AG04450 (cell line): Measurements from ENCODE around the gene LURAP1L. TPM values are rescaled to one million over a fixed set of nuclear protein-coding genes. Genes with fewer than 3 reads are reported as not detected.

Source experiments
- CTCF ChIA-PET: fragments of 300-600, 350-600 bp; formaldehyde crosslinking; extraction: SDS; loops from one replicate; lab custom pipeline; 2022; ENCODE audit warnings: antibody characterized with exemption, inconsistent platforms; lab: Charles Lee
- POLR2A ChIA-PET: fragments of 350-600 bp; formaldehyde crosslinking; extraction: SDS; loops from one replicate; lab custom pipeline; 2021; ENCODE audit warnings: antibody characterized with exemption, inconsistent platforms; lab: Yijun Ruan, JAX
- DNase-seq: peaks from one replicate; pipeline ENCODE4 v3.0.0-alpha.2; 2011; ENCODE audit warnings: low read depth, low spot score
- H3K27ac ChIP-seq: one replicate; pipeline ENCODE4 v1.5.1; 2012; ENCODE audit warnings: low read depth, low read length, control low read depth
- H3K27me3 ChIP-seq: one replicate; pipeline ENCODE4 v1.6.0; 2012; ENCODE audit warnings: low read length; ENCODE audit not compliant: control insufficient read depth, insufficient read depth
- H3K4me3 ChIP-seq: 2 replicates; pipeline ENCODE4 v1.5.1; 2011; ENCODE audit warnings: mild to moderate bottlenecking, low read depth, low read length, control low read depth
- H3K9me3 ChIP-seq: 2 replicates; pipeline ENCODE4 v1.5.1; 2012; ENCODE audit warnings: low read length; ENCODE audit not compliant: control insufficient read depth, insufficient read depth
- polyA plus RNA-seq: library from polyadenylated mRNA; depleted of rRNA; stranded (reverse); fragments of >200 nt; gene quantifications from 2 replicates; pipeline ENCODE4 v1.2.3, GENCODE V29; 2011
- TF ChIP-seq, protein P1 (sequence below): IDR thresholded peaks from 2 replicates; pipeline ENCODE4 v1.5.1; 2011; ENCODE audit warnings: low read depth, low read length, control low read depth, inconsistent platforms

LURAP1L gene
- polyA plus RNA-seq, 1 experiment: 51.4 TPM

GRCh38 chr9:12816656-12817101 lies 41.9 kb downstream of the LURAP1L start:
- ChIA-PET POLR2A (no interaction called here), CTCF (no interaction called here)
- no peak overlapping the region for H3K27ac ChIP-seq
- no peak for DNase-seq
- no peaks in the 10 kb centered on the region; the same call in 1 of the 2 replicates for H3K9me3 ChIP-seq
- no peaks in the 10 kb centered on the region for H3K27me3 ChIP-seq
- TF ChIP-seq, protein P1, sequence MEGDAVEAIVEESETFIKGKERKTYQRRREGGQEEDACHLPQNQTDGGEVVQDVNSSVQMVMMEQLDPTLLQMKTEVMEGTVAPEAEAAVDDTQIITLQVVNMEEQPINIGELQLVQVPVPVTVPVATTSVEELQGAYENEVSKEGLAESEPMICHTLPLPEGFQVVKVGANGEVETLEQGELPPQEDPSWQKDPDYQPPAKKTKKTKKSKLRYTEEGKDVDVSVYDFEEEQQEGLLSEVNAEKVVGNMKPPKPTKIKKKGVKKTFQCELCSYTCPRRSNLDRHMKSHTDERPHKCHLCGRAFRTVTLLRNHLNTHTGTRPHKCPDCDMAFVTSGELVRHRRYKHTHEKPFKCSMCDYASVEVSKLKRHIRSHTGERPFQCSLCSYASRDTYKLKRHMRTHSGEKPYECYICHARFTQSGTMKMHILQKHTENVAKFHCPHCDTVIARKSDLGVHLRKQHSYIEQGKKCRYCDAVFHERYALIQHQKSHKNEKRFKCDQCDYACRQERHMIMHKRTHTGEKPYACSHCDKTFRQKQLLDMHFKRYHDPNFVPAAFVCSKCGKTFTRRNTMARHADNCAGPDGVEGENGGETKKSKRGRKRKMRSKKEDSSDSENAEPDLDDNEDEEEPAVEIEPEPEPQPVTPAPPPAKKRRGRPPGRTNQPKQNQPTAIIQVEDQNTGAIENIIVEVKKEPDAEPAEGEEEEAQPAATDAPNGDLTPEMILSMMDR: no peak
- H3K4me3 ChIP-seq: no peak overlapping the region

DNA sequence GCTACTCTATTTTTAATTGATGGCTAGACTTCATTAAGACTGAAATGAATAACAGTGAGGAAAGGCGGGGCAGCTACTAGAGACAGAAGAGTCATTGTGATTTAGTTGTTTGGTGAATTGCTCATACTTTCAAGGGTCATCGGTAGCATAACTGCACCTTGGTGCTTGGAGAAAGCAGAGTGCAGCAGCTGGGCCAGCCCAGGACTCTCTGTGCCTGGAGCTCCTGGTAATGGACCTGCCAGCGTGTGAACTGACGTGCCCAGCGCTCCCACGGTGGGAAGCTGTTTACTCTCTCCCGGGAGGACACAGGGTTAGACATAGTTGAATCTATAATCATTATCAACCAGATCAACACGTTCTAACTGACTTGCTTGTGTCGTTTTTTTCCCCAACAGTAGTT lies 42.9 kb downstream of the LURAP1L start:
- ChIA-PET CTCF (interaction anchor here (0.6 to 1.9 kb wide), 8 partner anchors 11 to 285 kb away, joined by 3 to 12 read pairs (median 6); no protein-coding TSS in a partner anchor), POLR2A (interaction anchor here (1.7 kb wide), 1 partner anchor 41 kb away, joined by 10 read pairs; no protein-coding TSS in a partner anchor)
- Histone ChIP-seq H3K4me3 (no peak overlapping the region), H3K9me3 (no peaks in the 10 kb centered on the region), H3K27ac (no peak overlapping the region), H3K27me3 (no peaks in the 10 kb centered on the region)
- TF ChIP-seq, protein P1: no peak
- no peak for DNase-seq

DNA sequence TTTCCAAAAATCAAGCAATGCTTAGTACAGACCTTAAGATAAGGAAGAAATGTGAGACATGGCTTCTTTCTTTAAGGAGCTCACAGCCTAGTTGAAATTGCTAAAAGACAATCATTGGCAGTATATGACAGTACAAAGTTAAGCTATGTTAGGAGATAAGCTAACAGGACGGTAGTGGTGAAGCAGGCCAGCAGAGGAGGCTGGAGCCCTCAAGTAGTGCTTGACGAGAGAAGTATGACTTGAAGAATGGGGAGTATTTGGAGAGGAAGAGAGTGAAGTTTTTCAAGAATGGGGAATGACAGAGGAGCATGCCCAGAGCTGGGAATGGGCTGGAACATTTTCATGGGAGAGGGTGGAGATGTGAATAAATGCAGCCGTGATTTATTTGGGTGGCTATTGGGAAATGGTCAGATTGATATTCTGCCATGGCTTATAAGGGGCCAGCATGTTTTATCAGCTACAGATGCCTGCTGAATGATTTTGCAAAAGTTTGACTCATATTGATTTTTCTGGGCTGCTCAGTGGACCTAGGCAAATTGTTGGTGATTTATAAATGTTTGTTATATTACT lies 43.7 kb downstream of the LURAP1L start:
- no peak for DNase-seq
- ChIA-PET POLR2A (interaction anchor here (0.6 to 1.7 kb wide), 2 partner anchors 42 to 271 kb away, joined by 3 to 10 read pairs; no protein-coding TSS in a partner anchor), CTCF (interaction anchor here (0.6 to 1.9 kb wide), 8 partner anchors 10 to 285 kb away, joined by 3 to 12 read pairs (median 6); no protein-coding TSS in a partner anchor)
- Histone ChIP-seq H3K27me3 (no peaks in the 10 kb centered on the region), H3K9me3 (no peaks in the 10 kb centered on the region), H3K4me3 (no peak overlapping the region), H3K27ac (no peak overlapping the region)
- TF ChIP-seq, protein P1: peak; percentile 23; the same call in 1 of the 2 replicates

GRCh38 chr9:12819436-12820185 lies 44.8 kb downstream of the LURAP1L start:
- Histone ChIP-seq H3K27ac (no peak overlapping the region), H3K27me3 (no peaks in the 10 kb centered on the region), H3K4me3 (no peak overlapping the region), H3K9me3 (no peaks in the 10 kb centered on the region)
- CTCF ChIA-PET: interaction anchor here (0.5 to 1.9 kb wide), 3 partner anchors 9 to 96 kb away, joined by 3 to 12 read pairs (median 6); no protein-coding TSS in a partner anchor
- TF ChIP-seq, protein P1: peak; percentile 44
- POLR2A ChIA-PET: no interaction called here
- no peak for DNase-seq

- Histone ChIP-seq H3K27ac (no peak overlapping the region), H3K4me3 (no peak overlapping the region), H3K27me3 (no peaks in the 10 kb centered on the region), H3K9me3 (no peaks in the 10 kb centered on the region)
- CTCF ChIA-PET: no interaction called here
- no peak for DNase-seq
- TF ChIP-seq, protein P1: no peak
- POLR2A ChIA-PET: no interaction called here
Observed at GRCh38 chr9:12822111-12822510, 47.3 kb downstream of the LURAP1L start.
